Caco-2 (cell line): ENCODE measurements around the gene PCYOX1L. TPM values are rescaled to one million over a fixed set of nuclear protein-coding genes. Genes with fewer than 3 reads are reported as not detected.

Experiments used
- BruUV-seq: library from RNA; stranded (reverse); fragments of 400-500 nt; replicated peaks from 2 replicates; lab custom pipeline; 2021; lab: Mats Ljungman, UMichigan
- CTCF ChIA-PET: fragments of 300-600 bp; sonication (Branson Sonifier 250); formaldehyde crosslinking; loops from one replicate; lab custom pipeline; 2022; ENCODE audit warnings: antibody characterized with exemption; lab: Charles Lee
- POLR2A ChIA-PET: fragments of 300-600 bp; sonication (Branson Sonifier 250); formaldehyde crosslinking; loops from one replicate; lab custom pipeline; 2022; ENCODE audit warnings: antibody characterized with exemption; lab: Charles Lee
- DNase-seq, 2 experiments: peaks; one replicate each; pipeline versions ENCODE4 v3.0.0 to v3.0.0-alpha.2; 2020 to 2022
- H3K27me3 ChIP-seq: replicated peaks from 2 replicates; pipeline ENCODE4 v1.6.0; 2011; ENCODE audit warnings: low read length; ENCODE audit not compliant: control insufficient read depth, insufficient read depth
- H3K36me3 ChIP-seq: 2 replicates; pipeline ENCODE4 v1.5.1; 2011; ENCODE audit warnings: low read length; ENCODE audit not compliant: control insufficient read depth, insufficient read depth
- H3K4me1 ChIP-seq: fragments of 250-450 bp; sonication (Bioruptor Pico); 2 replicates; pipeline ENCODE4 v1.5.1; 2020; ENCODE audit warnings: mild to moderate bottlenecking
- H3K4me3 ChIP-seq: 2 replicates; pipeline ENCODE4 v1.5.1; 2011; ENCODE audit warnings: low read depth, mild to moderate bottlenecking, control low read depth, low read length
- H3K9me3 ChIP-seq: fragments of 250-450 bp; sonication (Bioruptor Pico); 2 replicates; pipeline ENCODE4 v1.5.1; 2020; ENCODE audit warnings: mild to moderate bottlenecking, moderate library complexity
- H3K27ac Mint-ChIP-seq: one replicate; pipeline ENCODE4 v1.8.0; 2022; ENCODE audit warnings: mixed read lengths; ENCODE audit not compliant: unreplicated experiment
- H3K27me3 Mint-ChIP-seq: one replicate; pipeline ENCODE4 v1.8.0; 2022; ENCODE audit warnings: mixed read lengths; ENCODE audit not compliant: insufficient read depth, unreplicated experiment
- H3K36me3 Mint-ChIP-seq: one replicate; pipeline ENCODE4 v1.8.0; 2022; ENCODE audit warnings: mild to moderate bottlenecking, mixed read lengths; ENCODE audit not compliant: insufficient read depth, unreplicated experiment
- H3K4me1 Mint-ChIP-seq: one replicate; pipeline ENCODE4 v1.8.0; 2022; ENCODE audit warnings: low read depth, mixed read lengths; ENCODE audit not compliant: unreplicated experiment
- H3K4me3 Mint-ChIP-seq: one replicate; pipeline ENCODE4 v1.8.0; 2022; ENCODE audit warnings: mild to moderate bottlenecking, moderate library complexity, mixed read lengths; ENCODE audit not compliant: unreplicated experiment
- H3K9me3 Mint-ChIP-seq: one replicate; pipeline ENCODE4 v1.8.0; 2022; ENCODE audit warnings: mixed read lengths; ENCODE audit not compliant: unreplicated experiment
- CTCF ChIP-seq, 2 experiments: fragments of 200-600 bp in 1 of 2; IDR thresholded peaks; 1 replicate in 1 of 2; 2 replicates in 1 of 2; pipeline versions ENCODE4 v1.5.1 to v1.8.0; 2011 to 2022; ENCODE audit warnings: antibody characterized with exemption in 1 of 2, control low read depth in 1 of 2, inconsistent platforms in 1 of 2, low read depth in 1 of 2, low read length in 1 of 2, mild to moderate bottlenecking in 1 of 2, moderate library complexity in 1 of 2; ENCODE audit not compliant: insufficient read depth in 1 of 2, severe bottlenecking in 1 of 2, unreplicated experiment in 1 of 2
- intact Hi-C: fragments of 100-400 bp; cut with micrococcal nuclease; formaldehyde crosslinking; loops from one replicate; pipeline ENCODE4 v1.10.0; 2022; ENCODE audit not compliant: unreplicated experiment
- total RNA-seq: library from RNA; stranded (reverse); gene quantifications from 2 replicates; pipeline ENCODE4 v1.2.3, GENCODE V29; 2022

PCYOX1L gene
- total RNA-seq, 1 experiment from 2014 or later: 10.4 TPM

GRCh38 chr5:149310947-149311658, 46.7 kb upstream of the PCYOX1L start:
- CTCF ChIA-PET: interaction anchor here (0.5 to 0.7 kb wide), 2 partner anchors 60 to 261 kb away, joined by 3 to 4 read pairs; no protein-coding TSS in a partner anchor
- intact Hi-C loops: no loop called here
- no peak overlapping the region for H3K27ac Mint-ChIP-seq
- H3K36me3 Mint-ChIP-seq: no peaks in the 10 kb centered on the region
- TF ChIP-seq CTCF (IDR thresholded peaks at IDR 0.05; ENCODE audit: insufficient read depth in 1 of 2, low read depth in 1 of 2, low read length in 1 of 2, severe bottlenecking in 1 of 2, unreplicated experiment in 1 of 2): no peak
- H3K9me3 ChIP-seq: no peaks in the 10 kb centered on the region
- no TSS peak for BruUV-seq
- H3K9me3 Mint-ChIP-seq: no peaks in the 10 kb centered on the region
- POLR2A ChIA-PET: no interaction called here
- H3K4me3 ChIP-seq: no peak overlapping the region
- no peak overlapping the region for H3K4me3 Mint-ChIP-seq
- H3K27me3 ChIP-seq: no peaks in the 10 kb centered on the region
- no peaks in the 10 kb centered on the region for H3K36me3 ChIP-seq
- no peaks in the 10 kb centered on the region for H3K4me1 Mint-ChIP-seq
- peaks cover 10% of the 10 kb centered on the region for H3K27me3 Mint-ChIP-seq
- DNase-seq: no peak
- H3K4me1 ChIP-seq: no peaks in the 10 kb centered on the region

DNA sequence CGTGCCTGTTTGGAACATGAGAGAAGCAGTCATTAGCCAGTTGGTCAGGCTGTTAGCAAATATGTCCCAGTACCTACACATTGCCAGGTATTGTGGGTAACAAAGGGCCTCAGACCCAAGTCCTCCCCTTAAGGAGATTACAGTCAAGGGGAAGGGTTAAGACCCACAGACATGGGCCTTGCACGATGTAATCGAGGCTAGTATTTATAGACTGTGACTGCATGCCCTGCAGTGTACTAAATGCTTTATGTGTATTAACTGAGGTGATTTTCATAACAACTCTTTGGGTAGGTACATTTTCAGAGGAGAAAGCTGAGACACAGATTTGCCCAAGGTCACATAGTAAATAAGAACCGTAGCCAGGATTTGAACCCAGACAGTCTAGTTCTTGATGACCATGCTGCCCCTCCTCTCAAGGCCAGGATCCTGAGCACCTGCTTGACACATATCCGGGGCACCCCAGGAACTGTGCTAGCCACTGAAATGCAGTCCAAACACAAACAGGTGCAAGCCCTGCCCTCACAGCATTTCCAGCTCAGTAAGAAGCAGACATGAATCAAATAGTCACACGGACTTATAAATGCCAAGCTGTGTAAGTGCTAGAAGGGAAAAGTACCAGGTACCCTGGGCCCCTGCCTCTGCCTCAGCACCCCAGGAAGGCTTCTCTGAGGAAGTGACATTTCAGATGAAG, 44.5 kb upstream of the PCYOX1L start:
- Mint-ChIP-seq H3K4me1 (no peaks in the 10 kb centered on the region), H3K27ac (no peak overlapping the region), H3K27me3 (peaks cover 10% of the 10 kb centered on the region), H3K36me3 (no peaks in the 10 kb centered on the region), H3K9me3 (no peaks in the 10 kb centered on the region), H3K4me3 (no peak overlapping the region)
- Histone ChIP-seq H3K27me3 (no peaks in the 10 kb centered on the region), H3K4me3 (no peak overlapping the region), H3K36me3 (no peaks in the 10 kb centered on the region), H3K4me1 (no peaks in the 10 kb centered on the region), H3K9me3 (no peaks in the 10 kb centered on the region)
- DNase-seq: no peak
- ChIA-PET POLR2A (no interaction called here), CTCF (interaction anchor here (1.2 to 1.3 kb wide), 2 partner anchors 53 to 120 kb away, joined by 4 read pairs; no protein-coding TSS in a partner anchor)
- intact Hi-C loops: no loop called here
- BruUV-seq: no TSS peak
- no peak for TF ChIP-seq CTCF (IDR thresholded peaks at IDR 0.05; ENCODE audit: insufficient read depth in 1 of 2, low read depth in 1 of 2, low read length in 1 of 2, severe bottlenecking in 1 of 2, unreplicated experiment in 1 of 2)

DNA sequence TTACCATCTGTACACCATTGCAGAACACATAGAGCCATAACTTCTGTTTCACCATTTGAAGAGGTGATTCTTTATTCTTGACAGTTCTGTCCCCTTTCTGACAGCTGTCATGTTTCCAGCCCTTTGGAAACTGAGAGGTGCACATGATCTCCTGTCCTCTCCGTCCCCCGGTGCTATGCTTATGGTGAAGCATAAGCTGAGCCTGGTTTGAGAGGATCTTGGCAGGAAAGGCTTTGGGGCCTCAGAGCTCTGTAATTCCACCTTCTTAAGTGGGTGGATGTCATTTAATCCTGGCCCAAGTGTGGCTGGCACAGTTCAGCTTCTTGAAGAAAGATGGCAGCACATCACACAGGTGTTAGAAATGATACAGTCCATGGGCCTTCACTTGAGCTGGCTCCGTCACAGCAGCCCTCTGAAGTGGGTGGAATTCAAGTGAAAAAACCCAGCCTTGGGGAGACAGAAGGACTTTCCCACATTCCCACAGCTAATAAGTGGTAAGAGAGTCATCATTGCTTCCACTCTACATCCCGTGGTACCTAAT, 43.2 kb upstream of the PCYOX1L start:
- Mint-ChIP-seq H3K4me3 (no peak overlapping the region), H3K27ac (no peak overlapping the region), H3K27me3 (peaks cover 10% of the 10 kb centered on the region), H3K4me1 (no peaks in the 10 kb centered on the region), H3K9me3 (no peaks in the 10 kb centered on the region), H3K36me3 (no peaks in the 10 kb centered on the region)
- no TSS peak for BruUV-seq
- no peaks in the 10 kb centered on the region for H3K9me3 ChIP-seq
- POLR2A ChIA-PET: interaction anchor here (1.1 kb wide), 1 partner anchor 31 kb away, joined by 4 read pairs; no protein-coding TSS in a partner anchor
- peak in 1 of 2 experiments; percentile 31 for TF ChIP-seq CTCF (IDR thresholded peaks at IDR 0.05; ENCODE audit: insufficient read depth in 1 of 2, low read depth in 1 of 2, low read length in 1 of 2, severe bottlenecking in 1 of 2, unreplicated experiment in 1 of 2)
- DNase-seq: no peak
- H3K36me3 ChIP-seq: no peaks in the 10 kb centered on the region
- H3K4me3 ChIP-seq: no peak overlapping the region
- intact Hi-C loops: no loop called here
- H3K27me3 ChIP-seq: no peaks in the 10 kb centered on the region
- no peaks in the 10 kb centered on the region for H3K4me1 ChIP-seq
- CTCF ChIA-PET: interaction anchor here (1.1 to 1.5 kb wide), 6 partner anchors 31 to 138 kb away, joined by 3 to 7 read pairs (median 4); partner anchors contain the start of gene GRPEL2
